Gastroesophageal sphincter (tissue), 3 donors: ENCODE results near the gene DEDD.

Source experiments
- POLR2AphosphoS5 ChIP-seq: sonication (generic); formaldehyde crosslinking; IDR thresholded peaks from one replicate; pipeline ENCODE4 v1.6.1; 2017; ENCODE audit warnings: antibody characterized with exemption
- TF ChIP-seq, protein P1 (sequence below), 4 experiments: fragments of 200-600 bp in 2 of 4; fragments of 450-650 bp in 2 of 4; sonication (generic) in 1 of 4; IDR thresholded peaks; one replicate each; pipeline ENCODE4 v1.5.1; 2017 to 2019; ENCODE audit warnings: antibody characterized with exemption in 4 of 4, mild to moderate bottlenecking in 2 of 4, moderate library complexity in 2 of 4

DNA sequence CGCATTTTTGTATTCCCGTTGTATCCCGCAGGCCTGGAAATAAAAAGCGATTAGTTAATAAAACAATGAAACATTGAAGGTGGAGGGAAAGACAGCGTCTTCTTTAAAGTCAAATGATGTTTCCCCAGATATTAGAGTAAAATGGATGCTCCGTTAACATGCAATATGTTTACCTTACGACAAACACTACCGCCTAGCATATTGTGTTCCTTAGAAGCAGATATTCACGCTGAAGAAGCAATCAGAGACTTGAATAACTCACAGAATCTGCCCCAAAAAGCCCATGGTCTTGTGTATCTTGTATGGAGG lies 45.4 kb upstream of the DEDD start:
- TF ChIP-seq, protein P1, sequence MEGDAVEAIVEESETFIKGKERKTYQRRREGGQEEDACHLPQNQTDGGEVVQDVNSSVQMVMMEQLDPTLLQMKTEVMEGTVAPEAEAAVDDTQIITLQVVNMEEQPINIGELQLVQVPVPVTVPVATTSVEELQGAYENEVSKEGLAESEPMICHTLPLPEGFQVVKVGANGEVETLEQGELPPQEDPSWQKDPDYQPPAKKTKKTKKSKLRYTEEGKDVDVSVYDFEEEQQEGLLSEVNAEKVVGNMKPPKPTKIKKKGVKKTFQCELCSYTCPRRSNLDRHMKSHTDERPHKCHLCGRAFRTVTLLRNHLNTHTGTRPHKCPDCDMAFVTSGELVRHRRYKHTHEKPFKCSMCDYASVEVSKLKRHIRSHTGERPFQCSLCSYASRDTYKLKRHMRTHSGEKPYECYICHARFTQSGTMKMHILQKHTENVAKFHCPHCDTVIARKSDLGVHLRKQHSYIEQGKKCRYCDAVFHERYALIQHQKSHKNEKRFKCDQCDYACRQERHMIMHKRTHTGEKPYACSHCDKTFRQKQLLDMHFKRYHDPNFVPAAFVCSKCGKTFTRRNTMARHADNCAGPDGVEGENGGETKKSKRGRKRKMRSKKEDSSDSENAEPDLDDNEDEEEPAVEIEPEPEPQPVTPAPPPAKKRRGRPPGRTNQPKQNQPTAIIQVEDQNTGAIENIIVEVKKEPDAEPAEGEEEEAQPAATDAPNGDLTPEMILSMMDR (IDR thresholded peaks at IDR 0.05) = no peak
- no peak for TF ChIP-seq POLR2AphosphoS5
